Activated CD8-positive, alpha-beta memory T cell treated with anti-CD3 and anti-CD28 coated beads for 1 hour (primary cell): Measurements from ENCODE around the gene FKBP6.
"Not testable (repeated sequence)": the region's sequence is repeated elsewhere in the genome, so short reads cannot be mapped to it uniquely, and the experiment has no call there.

Experiments
- DNase-seq, 2 donors: peaks; one replicate each; pipeline ENCODE4 v3.0.0-alpha.2; 2020; ENCODE audit warnings: low read depth in 1 of 2; ENCODE audit errors: extremely low read depth in 1 of 2

The FKBP6 gene

GRCh38 chr7:73354196-73354595, 26.2 kb downstream of the FKBP6 start:
- DNase-seq: no peak

GRCh38 chr7:73354821-73355220, 26.9 kb downstream of the FKBP6 start:
- no peak for DNase-seq

GRCh38 chr7:73356159-73356558, 28.2 kb downstream of the FKBP6 start:
- DNase-seq: no peak

- DNase-seq: no peak
Measured at GRCh38 chr7:73358590-73359275, 30.8 kb downstream of the FKBP6 start.

- DNase-seq: no peak
Measured at GRCh38 chr7:73359306-73359705, 31.3 kb downstream of the FKBP6 start.

GRCh38 chr7:73359746-73360375, 31.9 kb downstream of the FKBP6 start:
- no peak for DNase-seq

- DNase-seq: not testable (repeated sequence)
Measured at GRCh38 chr7:73360590-73360989, 32.6 kb downstream of the FKBP6 start.

GRCh38 chr7:73363225-73364005, 35.5 kb downstream of the FKBP6 start:
- DNase-seq: no peak

GRCh38 chr7:73364006-73364728, 36.2 kb downstream of the FKBP6 start:
- no peak for DNase-seq

- DNase-seq: no peak
Measured at GRCh38 chr7:73366127-73366526, 38.2 kb downstream of the FKBP6 start.

- no peak for DNase-seq
Measured at GRCh38 chr7:73366990-73367389, 39.0 kb downstream of the FKBP6 start.

- DNase-seq: no peak
Measured at GRCh38 chr7:73369009-73369408, 41.0 kb downstream of the FKBP6 start.

GRCh38 chr7:73369622-73370021, 41.7 kb downstream of the FKBP6 start:
- no peak for DNase-seq

- no peak for DNase-seq
Measured at GRCh38 chr7:73373741-73374140, 45.8 kb downstream of the FKBP6 start.

GRCh38 chr7:73376262-73376661, 48.3 kb downstream of the FKBP6 start:
- DNase-seq: not testable (repeated sequence)

GRCh38 chr7:73376671-73377412, 48.9 kb downstream of the FKBP6 start:
- DNase-seq: no peak

GRCh38 chr7:73377413-73378200, 49.6 kb downstream of the FKBP6 start:
- not testable (repeated sequence) for DNase-seq

- DNase-seq: no peak
Measured at GRCh38 chr7:73382934-73383503, 55.1 kb downstream of the FKBP6 start.

- DNase-seq: no peak
Measured at GRCh38 chr7:73387221-73387828, 59.4 kb downstream of the FKBP6 start.
